Tibial nerve (tissue), 4 donors: ENCODE measurements around the gene IRF2BPL.

Experiments
- CTCF ChIP-seq, 5 experiments: fragments of 200-600 bp in 3 of 5; fragments of 450-650 bp in 2 of 5; sonication (generic) in 3 of 5; IDR thresholded peaks; one replicate each; pipeline ENCODE4 v1.5.1; 2016 to 2019; ENCODE audit warnings: antibody characterized with exemption in 5 of 5, mild to moderate bottlenecking in 3 of 5, moderate library complexity in 2 of 5
- EP300 ChIP-seq, 2 donors: sonication (generic); formaldehyde crosslinking; IDR thresholded peaks; one replicate each; pipeline ENCODE4 v1.6.1; 2017; ENCODE audit warnings: antibody characterized with exemption in 2 of 2, mild to moderate bottlenecking in 1 of 2
- POLR2A ChIP-seq, 2 donors: fragments of 450-650 bp; IDR thresholded peaks; one replicate each; pipeline ENCODE4 v1.6.1; 2017; ENCODE audit warnings: antibody characterized with exemption in 2 of 2, mild to moderate bottlenecking in 2 of 2, moderate library complexity in 2 of 2

DNA sequence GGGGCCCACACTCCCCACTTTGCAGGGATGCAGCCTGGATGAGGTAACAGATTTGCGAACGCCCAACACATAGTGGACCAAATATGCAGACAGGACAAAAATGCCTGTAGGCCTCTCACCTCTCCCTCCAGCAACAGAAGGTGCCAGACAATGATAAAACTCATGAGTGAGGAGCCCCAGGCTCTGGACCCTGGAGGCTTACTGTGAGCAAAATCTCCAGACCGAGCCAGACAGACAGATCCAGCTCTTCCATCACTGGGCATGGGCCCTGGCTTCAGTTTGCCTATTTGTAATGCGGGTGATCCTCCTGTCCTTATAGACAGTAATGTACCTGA, 42.3 kb downstream of the IRF2BPL start:
- TF ChIP-seq CTCF (IDR thresholded peaks at IDR 0.05): no peak
- TF ChIP-seq POLR2A (IDR thresholded peaks at IDR 0.05): no peak
- no peak for TF ChIP-seq EP300 (IDR thresholded peaks at IDR 0.05)
